Mucosa of stomach (tissue), 1 donor: ENCODE measurements around the gene MAP1S.

Experiments used
- H3K27me3 ChIP-seq: one replicate; pipeline ENCODE4 v1.7.0; 2013; ENCODE audit warnings: mild to moderate bottlenecking, low read length; ENCODE audit not compliant: control insufficient read depth, insufficient read depth
- H3K36me3 ChIP-seq: one replicate; pipeline ENCODE4 v1.7.0; 2013; ENCODE audit warnings: low read length; ENCODE audit not compliant: control insufficient read depth, insufficient read depth
- H3K4me1 ChIP-seq: one replicate; pipeline ENCODE4 v1.7.0; 2013; ENCODE audit warnings: mild to moderate bottlenecking, low read length; ENCODE audit not compliant: control insufficient read depth, insufficient read depth
- H3K4me3 ChIP-seq: one replicate; pipeline ENCODE4 v1.7.0; 2013; ENCODE audit warnings: low read length
- H3K9ac ChIP-seq: one replicate; pipeline ENCODE4 v1.7.0; 2013; ENCODE audit warnings: mild to moderate bottlenecking, low read length, moderate library complexity
- H3K9me3 ChIP-seq: one replicate; pipeline ENCODE4 v1.7.0; 2013; ENCODE audit warnings: mild to moderate bottlenecking, low read length, moderate library complexity; ENCODE audit not compliant: control insufficient read depth
- donor health status: Pancreatic carcinoma.

Gene MAP1S, protein sequence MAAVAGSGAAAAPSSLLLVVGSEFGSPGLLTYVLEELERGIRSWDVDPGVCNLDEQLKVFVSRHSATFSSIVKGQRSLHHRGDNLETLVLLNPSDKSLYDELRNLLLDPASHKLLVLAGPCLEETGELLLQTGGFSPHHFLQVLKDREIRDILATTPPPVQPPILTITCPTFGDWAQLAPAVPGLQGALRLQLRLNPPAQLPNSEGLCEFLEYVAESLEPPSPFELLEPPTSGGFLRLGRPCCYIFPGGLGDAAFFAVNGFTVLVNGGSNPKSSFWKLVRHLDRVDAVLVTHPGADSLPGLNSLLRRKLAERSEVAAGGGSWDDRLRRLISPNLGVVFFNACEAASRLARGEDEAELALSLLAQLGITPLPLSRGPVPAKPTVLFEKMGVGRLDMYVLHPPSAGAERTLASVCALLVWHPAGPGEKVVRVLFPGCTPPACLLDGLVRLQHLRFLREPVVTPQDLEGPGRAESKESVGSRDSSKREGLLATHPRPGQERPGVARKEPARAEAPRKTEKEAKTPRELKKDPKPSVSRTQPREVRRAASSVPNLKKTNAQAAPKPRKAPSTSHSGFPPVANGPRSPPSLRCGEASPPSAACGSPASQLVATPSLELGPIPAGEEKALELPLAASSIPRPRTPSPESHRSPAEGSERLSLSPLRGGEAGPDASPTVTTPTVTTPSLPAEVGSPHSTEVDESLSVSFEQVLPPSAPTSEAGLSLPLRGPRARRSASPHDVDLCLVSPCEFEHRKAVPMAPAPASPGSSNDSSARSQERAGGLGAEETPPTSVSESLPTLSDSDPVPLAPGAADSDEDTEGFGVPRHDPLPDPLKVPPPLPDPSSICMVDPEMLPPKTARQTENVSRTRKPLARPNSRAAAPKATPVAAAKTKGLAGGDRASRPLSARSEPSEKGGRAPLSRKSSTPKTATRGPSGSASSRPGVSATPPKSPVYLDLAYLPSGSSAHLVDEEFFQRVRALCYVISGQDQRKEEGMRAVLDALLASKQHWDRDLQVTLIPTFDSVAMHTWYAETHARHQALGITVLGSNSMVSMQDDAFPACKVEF

DNA sequence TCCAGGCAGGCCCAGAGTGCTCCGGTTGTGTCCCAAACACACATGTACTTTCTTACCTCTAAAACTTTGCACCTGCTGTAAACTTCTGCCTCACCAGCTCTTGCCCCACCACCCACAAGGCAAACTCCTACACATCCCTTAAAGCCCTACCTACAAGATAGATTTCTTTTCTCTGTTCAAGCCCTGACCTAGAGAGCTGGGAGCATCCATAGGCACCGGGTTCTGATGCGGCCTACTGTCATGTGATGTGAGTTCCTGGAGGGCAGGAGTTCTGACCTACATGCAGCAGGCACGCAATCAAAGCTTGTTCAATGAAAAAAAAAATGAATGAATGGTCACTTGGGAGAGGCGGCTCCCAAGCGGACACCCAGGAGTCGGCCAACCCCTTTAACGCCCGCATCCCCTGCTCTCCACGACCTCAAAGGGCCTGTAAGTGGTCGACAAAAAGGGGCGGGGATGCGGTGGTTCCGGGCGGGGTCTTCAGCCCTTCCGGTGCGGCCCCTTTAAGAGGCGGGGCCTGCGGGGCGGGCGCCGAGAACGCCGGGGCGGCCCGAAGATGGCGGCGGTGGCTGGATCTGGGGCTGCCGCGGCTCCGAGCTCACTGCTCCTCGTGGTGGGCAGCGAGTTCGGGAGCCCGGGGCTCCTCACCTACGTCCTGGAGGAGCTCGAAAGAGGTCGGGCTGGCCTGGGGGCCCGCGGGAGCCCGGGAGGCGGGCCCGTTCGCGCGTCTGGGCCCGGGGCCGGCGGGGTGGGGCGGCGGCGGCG lies at the start of gene MAP1S:
TSS of gene MAP1S (plus strand) at position 534 of the 765 bp plus-strand sequence. CDS start at position 557, 23 bp downstream.
- Histone ChIP-seq H3K4me1 (peaks cover 32% of the 10 kb centered on the region), H3K9me3 (no peaks in the 10 kb centered on the region), H3K9ac (peak within 1 kb of the TSS; percentile 78), H3K4me3 (peak within 1 kb of the TSS; percentile 32), H3K36me3 (peaks cover 6% of the 10 kb centered on the region), H3K27me3 (no peaks in the 10 kb centered on the region)

DNA sequence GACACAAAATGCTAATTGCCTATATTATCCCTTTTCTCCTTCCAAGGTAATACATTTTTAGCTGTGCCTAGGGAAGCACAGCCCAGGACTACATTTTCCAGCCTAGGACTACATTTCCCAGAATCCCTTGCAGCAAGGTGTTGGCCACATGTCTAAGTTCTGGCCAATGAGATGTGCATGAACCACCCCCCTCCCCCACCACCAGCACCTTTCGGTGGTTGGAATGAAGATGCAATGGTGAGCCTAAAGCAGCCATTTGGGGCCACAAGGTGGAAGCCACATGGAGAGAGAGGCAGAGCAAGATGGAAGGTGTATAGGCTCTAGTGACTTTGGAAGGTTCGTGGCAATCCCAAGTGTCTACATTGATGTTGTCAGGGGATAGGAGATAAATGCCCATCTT lies 47.4 kb upstream of the MAP1S start:
- H3K27me3 ChIP-seq: peaks cover 6% of the 10 kb centered on the region
- no peak overlapping the region for H3K4me3 ChIP-seq
- no peaks in the 10 kb centered on the region for H3K36me3 ChIP-seq

DNA sequence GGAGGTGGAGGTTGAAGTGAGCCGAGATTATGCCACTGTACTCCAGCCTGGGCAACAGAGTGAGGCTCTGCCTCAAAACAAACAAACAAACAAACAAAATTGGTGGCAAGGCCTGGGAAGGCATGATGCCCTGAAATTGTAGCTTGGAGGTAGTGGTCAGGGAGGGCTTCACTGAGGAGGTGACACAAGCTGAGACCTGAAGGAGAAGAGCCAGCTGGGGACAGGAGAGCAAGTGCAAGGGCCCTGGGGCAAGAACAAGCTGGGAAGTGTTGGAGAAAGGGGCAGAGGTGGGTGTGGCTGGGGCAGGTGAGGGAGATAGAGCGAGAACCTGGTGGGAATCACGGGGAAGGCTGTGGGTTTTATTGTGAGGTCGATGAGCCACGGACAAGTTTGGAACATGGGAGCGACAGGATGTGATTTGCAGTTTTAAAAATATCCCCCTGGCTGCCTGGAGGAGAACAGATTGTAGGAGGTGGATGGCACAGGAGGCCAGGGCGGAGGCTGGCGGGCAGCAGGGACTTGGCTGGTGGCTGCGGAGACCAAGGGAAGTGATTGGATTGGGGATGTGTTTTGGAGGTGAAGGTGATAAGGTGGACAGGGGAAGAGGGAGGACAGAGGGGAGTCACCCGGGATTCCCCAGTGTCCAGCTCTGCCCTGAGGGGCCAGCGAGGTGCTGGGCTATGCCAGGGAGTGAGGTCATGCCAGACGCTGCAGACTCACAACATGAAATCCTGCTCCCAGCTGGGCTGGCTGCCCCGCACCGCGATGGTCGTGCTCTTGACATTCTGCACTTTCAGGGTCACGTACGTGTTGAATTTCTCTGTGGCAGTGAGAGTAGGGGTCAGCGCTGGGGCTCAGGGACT lies 45.1 kb upstream of the MAP1S start:
- Histone ChIP-seq H3K4me3 (no peak overlapping the region), H3K9me3 (no peaks in the 10 kb centered on the region)

More for the DNA sequence above, 47.4 kb upstream of the MAP1S start:
- no peaks in the 10 kb centered on the region for H3K4me1 ChIP-seq
- H3K9ac ChIP-seq: no peak overlapping the region
- H3K9me3 ChIP-seq: no peaks in the 10 kb centered on the region

DNA sequence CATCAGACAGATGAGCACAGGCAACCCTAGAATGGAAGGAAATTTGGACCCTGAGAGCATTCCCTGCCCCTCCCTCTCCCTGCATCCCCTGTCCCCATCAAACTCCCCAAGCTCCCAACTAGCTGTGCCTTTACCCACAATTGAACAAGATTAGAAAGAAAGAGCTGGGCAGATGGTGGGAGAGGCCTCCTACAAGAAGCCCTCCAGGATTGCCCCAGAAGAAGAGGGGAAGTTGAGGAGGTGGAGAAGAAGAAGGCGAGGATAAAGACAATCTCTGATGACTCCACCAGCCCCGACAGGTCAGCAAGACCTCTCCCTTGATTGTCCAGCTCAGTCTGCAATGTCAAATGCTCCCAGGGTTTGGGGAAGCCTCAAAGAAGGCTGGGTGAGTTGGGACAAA lies 43.0 kb upstream of the MAP1S start:
- H3K27me3 ChIP-seq: peaks cover 20% of the 10 kb centered on the region
- peaks cover 5% of the 10 kb centered on the region for H3K4me1 ChIP-seq
- no peaks in the 10 kb centered on the region for H3K36me3 ChIP-seq
- no peak overlapping the region for H3K9ac ChIP-seq
- no peaks in the 10 kb centered on the region for H3K9me3 ChIP-seq
- no peak overlapping the region for H3K4me3 ChIP-seq

More for the DNA sequence above, 45.1 kb upstream of the MAP1S start:
- Histone ChIP-seq H3K9ac (no peak overlapping the region), H3K36me3 (no peaks in the 10 kb centered on the region), H3K4me1 (no peaks in the 10 kb centered on the region), H3K27me3 (peaks cover 6% of the 10 kb centered on the region)

DNA sequence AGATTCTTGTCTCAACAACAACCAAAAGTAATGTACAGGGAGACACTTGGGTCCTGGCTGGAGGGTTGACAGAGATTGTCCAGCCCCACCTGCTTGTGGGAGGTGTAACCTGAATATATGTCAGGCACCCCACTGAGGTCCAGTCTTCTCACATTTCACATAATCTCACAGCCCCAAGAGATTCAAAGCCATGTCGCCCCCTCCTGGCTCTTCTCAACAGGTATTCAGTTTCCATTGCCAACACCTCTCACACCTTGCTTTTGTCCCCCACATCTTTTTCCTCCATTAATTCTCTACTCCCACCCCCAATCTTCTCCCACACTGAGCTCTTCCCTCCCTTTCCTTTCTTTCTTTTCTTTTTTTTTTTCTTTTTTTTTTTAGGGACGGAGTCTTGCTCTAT lies 42.3 kb upstream of the MAP1S start:
- Histone ChIP-seq H3K4me1 (peaks cover 5% of the 10 kb centered on the region), H3K4me3 (no peak overlapping the region), H3K9ac (no peak overlapping the region), H3K36me3 (no peaks in the 10 kb centered on the region), H3K27me3 (peaks cover 22% of the 10 kb centered on the region), H3K9me3 (no peaks in the 10 kb centered on the region)

DNA sequence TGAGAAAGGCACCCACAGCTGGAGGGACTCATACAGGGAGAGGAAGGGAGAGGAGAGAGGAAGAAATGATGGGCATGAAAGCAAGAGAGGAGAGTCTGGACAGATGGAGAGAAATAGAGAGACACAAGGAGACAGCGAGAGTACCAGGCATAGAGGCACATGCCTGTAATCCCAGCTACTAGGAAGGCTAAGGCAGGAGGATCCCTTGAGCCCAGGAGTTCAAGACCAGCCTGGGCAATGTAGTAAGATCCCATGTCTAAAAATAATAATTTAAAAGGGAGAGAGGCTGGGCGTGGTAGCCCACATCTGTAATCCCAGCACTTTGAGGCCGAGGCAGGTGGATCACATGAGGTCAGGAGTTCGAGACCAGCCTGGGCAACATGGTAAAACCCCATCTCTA lies 40.4 kb upstream of the MAP1S start:
- Histone ChIP-seq H3K27me3 (peaks cover 22% of the 10 kb centered on the region), H3K4me1 (peaks cover 5% of the 10 kb centered on the region), H3K36me3 (no peaks in the 10 kb centered on the region), H3K9ac (no peak overlapping the region), H3K4me3 (no peak overlapping the region), H3K9me3 (no peaks in the 10 kb centered on the region)

DNA sequence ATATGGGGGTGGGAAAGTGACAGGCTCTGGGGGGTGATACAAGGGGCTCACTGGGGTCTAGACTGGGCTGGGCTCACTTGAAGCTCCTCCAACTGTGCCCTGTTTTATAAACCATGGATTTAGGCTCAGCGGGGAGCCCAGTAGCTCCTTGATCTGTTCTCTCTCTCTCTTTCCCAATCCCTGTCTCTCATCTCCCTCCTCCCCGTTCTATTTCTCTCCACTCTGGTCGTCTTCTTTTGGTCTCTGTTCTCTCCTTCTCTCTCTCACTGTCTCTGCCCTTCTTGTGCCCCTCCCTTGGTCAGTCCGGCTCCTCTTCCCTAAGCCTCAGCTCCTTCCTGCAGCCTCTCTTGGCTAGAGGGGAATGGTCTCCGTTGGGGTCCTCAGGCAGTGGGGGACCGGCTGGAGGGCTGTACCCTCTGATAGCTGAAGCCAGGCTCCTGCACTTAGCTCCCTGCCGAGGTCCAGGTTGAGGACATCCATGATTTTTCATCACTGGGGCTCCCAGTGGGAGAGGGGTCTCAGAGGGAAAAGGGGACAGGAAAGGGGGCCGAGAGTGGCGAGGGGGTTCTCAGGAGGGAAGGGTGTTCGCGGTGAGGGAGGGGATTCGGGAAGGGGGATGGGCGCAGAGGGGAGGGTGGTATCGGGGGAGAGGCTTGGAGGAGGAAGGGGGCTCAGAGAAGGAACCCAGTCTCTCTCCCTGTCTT lies 39.6 kb upstream of the MAP1S start:
- H3K9me3 ChIP-seq: no peaks in the 10 kb centered on the region
- peaks cover 22% of the 10 kb centered on the region for H3K27me3 ChIP-seq
- no peak overlapping the region for H3K4me3 ChIP-seq
- no peak overlapping the region for H3K9ac ChIP-seq
- H3K4me1 ChIP-seq: peaks cover 5% of the 10 kb centered on the region
- no peaks in the 10 kb centered on the region for H3K36me3 ChIP-seq

DNA sequence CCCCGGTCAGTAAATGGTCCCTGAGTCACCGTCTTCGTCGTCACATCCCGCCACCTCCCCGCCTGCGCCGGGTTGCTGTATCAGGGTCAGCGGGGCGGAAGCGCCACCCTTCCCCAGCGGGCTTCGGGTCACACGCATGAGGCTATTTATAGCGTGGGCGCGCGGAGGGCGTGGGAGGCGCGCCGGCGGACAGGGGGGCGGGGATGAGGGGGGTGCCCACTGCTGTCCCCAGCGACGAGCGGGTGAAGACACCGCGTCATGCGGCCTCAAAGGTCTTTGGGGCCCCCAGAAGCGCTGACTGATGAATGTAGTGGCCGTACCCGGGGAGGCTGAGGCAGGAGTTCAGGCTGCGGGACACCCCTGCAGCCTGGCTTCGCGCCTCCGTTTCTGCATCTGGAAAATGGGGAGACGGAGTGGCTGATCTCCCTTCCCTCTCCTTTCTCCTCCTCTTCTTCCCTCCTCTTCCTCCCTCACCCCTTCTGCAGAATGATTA lies 39.0 kb upstream of the MAP1S start:
- Histone ChIP-seq H3K4me1 (peaks cover 5% of the 10 kb centered on the region), H3K9me3 (no peaks in the 10 kb centered on the region), H3K36me3 (no peaks in the 10 kb centered on the region), H3K9ac (no peak overlapping the region), H3K4me3 (no peak overlapping the region), H3K27me3 (peaks cover 23% of the 10 kb centered on the region)

DNA sequence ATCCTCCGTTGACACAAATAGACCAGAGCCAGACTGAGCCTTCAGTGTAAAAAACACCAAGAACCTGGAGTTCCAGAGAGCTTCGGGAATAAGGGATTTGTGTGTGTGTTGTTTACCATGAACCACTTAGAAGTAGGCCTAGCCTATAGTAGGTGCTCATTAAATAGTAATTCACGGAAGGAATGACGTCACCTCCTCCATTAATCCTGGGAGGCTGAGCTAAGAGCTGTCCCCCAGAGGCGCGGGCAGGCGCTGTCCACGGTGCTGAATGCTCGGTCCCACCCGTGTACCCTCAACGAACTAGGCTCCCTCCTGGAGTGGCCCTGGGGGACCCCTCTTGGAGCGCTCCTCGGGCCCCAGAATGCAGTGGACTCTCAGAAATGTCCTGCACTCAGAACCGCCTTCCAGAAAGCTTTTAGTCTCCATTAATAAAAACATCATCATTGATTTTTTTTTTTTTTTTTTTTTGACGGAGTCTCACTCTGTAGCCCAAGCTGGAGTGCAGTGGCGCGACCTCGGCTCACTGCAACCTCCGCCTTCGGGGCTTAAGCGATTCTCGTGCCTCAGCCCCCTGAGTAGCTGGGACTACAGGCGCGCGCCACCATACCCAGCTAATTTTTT lies 37.7 kb upstream of the MAP1S start:
- no peak overlapping the region for H3K4me3 ChIP-seq
- H3K9ac ChIP-seq: no peak overlapping the region
- H3K9me3 ChIP-seq: no peaks in the 10 kb centered on the region
- no peaks in the 10 kb centered on the region for H3K36me3 ChIP-seq
- H3K4me1 ChIP-seq: peaks cover 10% of the 10 kb centered on the region
- peaks cover 28% of the 10 kb centered on the region for H3K27me3 ChIP-seq

DNA sequence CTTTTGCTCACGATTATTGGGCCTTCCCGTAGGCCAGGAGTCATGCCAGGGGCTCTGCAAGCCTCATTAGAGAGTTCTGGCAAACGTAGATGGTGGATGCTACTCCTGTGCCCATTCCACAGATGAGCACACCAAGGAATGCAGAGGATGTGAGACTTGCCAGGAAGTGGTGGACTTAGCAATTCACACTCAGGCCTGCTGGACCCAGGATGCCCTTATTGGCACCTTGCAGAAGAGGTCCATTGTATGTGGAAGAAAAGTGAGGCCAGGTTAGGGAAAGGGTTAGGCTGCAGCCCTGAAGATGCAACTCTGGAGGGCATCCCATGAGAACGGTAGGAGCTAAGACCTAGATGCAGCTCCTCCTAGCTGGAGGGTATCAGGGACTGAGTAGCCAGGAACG lies 37.0 kb upstream of the MAP1S start:
- Histone ChIP-seq H3K9me3 (no peaks in the 10 kb centered on the region), H3K4me1 (peaks cover 10% of the 10 kb centered on the region), H3K9ac (no peak overlapping the region), H3K36me3 (no peaks in the 10 kb centered on the region), H3K4me3 (no peak overlapping the region), H3K27me3 (peaks cover 33% of the 10 kb centered on the region)
